Measurements from ENCODE around the gene INO80. TPM values are rescaled to one million over a fixed set of nuclear protein-coding genes. Genes with fewer than 3 reads are reported as not detected.

Gene INO80
- total RNA-seq, 2 donors from 2014 or later: 23.0 to 51.2 TPM

GRCh38 chr15:40931300-40932142 lies 184.6 kb downstream of the INO80 start:
- TF ChIP-seq POLR2A (IDR thresholded peaks at IDR 0.05) (no peak), POLR2AphosphoS5 (IDR thresholded peaks at IDR 0.05) (peak; percentile 40), CTCF (IDR thresholded peaks at IDR 0.05) (peak in 1 of 4 experiments; percentile 15)
- intact Hi-C loops (cut with DNase I): no loop called here
- H3K27me3 ChIP-seq (replicated peaks; ENCODE audit: insufficient read depth): peaks cover 8% of the 10 kb centered on the region
- H3K4me1 ChIP-seq (replicated peaks): peaks cover 19% of the 10 kb centered on the region
- H3K27ac ChIP-seq: peak overlapping the region in 1 of 2 donors; percentile 15
- no peaks in the 10 kb centered on the region for H3K36me3 ChIP-seq
- H3K9me3 ChIP-seq: no peaks in the 10 kb centered on the region
- WGBS: 71% methylated on average over 16 of the region's 16 CpGs
- H3K4me3 ChIP-seq: peak overlapping the region in 1 of 2 donors; percentile 33
- DNase-seq (ENCODE audit: low spot score): no peak

- no peak for DNase-seq (ENCODE audit: low spot score)
- TF ChIP-seq CTCF (IDR thresholded peaks at IDR 0.05) (peak in 1 of 4 experiments; percentile 34), POLR2A (IDR thresholded peaks at IDR 0.05) (no peak)
- no peaks in the 10 kb centered on the region for H3K9me3 ChIP-seq
- peaks cover 15% of the 10 kb centered on the region for H3K27me3 ChIP-seq (replicated peaks; ENCODE audit: insufficient read depth)
- H3K27ac ChIP-seq: peak overlapping the region in 1 of 2 donors; percentile 22
- no peaks in the 10 kb centered on the region for H3K36me3 ChIP-seq
- under 1% methylated on average over 46 of the region's 46 CpGs for WGBS
- intact Hi-C loops (cut with DNase I): no loop called here
- H3K4me3 ChIP-seq: peak overlapping the region; percentile 33 to 35
- H3K4me1 ChIP-seq (replicated peaks): peaks cover 25% of the 10 kb centered on the region
Measured at GRCh38 chr15:40930430-40931299, 185.4 kb downstream of the INO80 start.

GRCh38 chr15:40929660-40930429 lies 186.2 kb downstream of the INO80 start:
- Histone ChIP-seq H3K27me3 (replicated peaks; ENCODE audit: insufficient read depth) (peaks cover 15% of the 10 kb centered on the region), H3K4me1 (replicated peaks) (peaks cover 26% of the 10 kb centered on the region), H3K36me3 (no peaks in the 10 kb centered on the region), H3K9me3 (no peaks in the 10 kb centered on the region), H3K27ac (peak overlapping the region in 1 of 2 donors; percentile 22), H3K4me3 (peak overlapping the region; percentile 33 to 35)
- peak; percentile 39 for DNase-seq (ENCODE audit: low spot score)
- TF ChIP-seq POLR2AphosphoS5 (IDR thresholded peaks at IDR 0.05) (no peak), CTCF (IDR thresholded peaks at IDR 0.05) (no peak), POLR2A (IDR thresholded peaks at IDR 0.05) (no peak)
- intact Hi-C loops (cut with DNase I): no loop called here
- 1% methylated on average over 35 of the region's 56 CpGs for WGBS

Small RNA genes lying within 50 kb of the gene (small RNA-seq; reads per million reads assigned to genes)
- gene ISCA1P4: 0 reads per million in 2 donors

Other genes starting within 250 kb of the INO80 start
- gene RHOV, start 242.0 kb downstream of the INO80 start, total RNA-seq: 10 to 100 TPM in 1 of 2 donors, 1 to 10 TPM in 1; 5.9 to 11.7 TPM
- 10 to 100 TPM; 32.4 to 39.0 TPM for gene VPS18, start 221.8 kb downstream of the INO80 start, total RNA-seq
- 1 to 10 TPM; 6.2 to 6.5 TPM for gene DLL4, start 186.9 kb downstream of the INO80 start, total RNA-seq
- 1 to 10 TPM in 1 of 2 donors, under 1 TPM in 1; 0.18 to 2.7 TPM for gene CHAC1, start 162.8 kb downstream of the INO80 start, total RNA-seq
- 1 to 10 TPM in 1 of 2 donors, not detected in 1; 5.3 TPM for gene EXD1, start 114.5 kb upstream of the INO80 start, total RNA-seq
- gene CHP1, start 115.0 kb upstream of the INO80 start, total RNA-seq: 100 to 1,000 TPM in 1 of 2 donors, 10 to 100 TPM in 1; 97.0 to 174 TPM
- 1 to 10 TPM; 1.1 to 4.6 TPM for gene OIP5, start 216.3 kb upstream of the INO80 start, total RNA-seq
- gene NUSAP1, start 216.6 kb upstream of the INO80 start, total RNA-seq: 10 to 100 TPM in 1 of 2 donors, 1 to 10 TPM in 1; 3.9 to 28.2 TPM

All from prostate gland (tissue), 2 donors.